T1000 (cell line): ENCODE data around the gene PTPRU.
"Not testable (repeated sequence)": the region's sequence is repeated elsewhere in the genome, so short reads cannot be mapped to it uniquely, and the experiment has no call there.

ENCODE experiments used
- DNase-seq: peaks from one replicate; lab custom pipeline; 2025; ENCODE audit warnings: mixed read lengths; lab: John Stamatoyannopoulos, UW

PTPRU gene

GRCh38 chr1:29290414-29290985, 54.2 kb downstream of the PTPRU start:
- no peak for DNase-seq

- no peak for DNase-seq
Observed at GRCh38 chr1:29291756-29292155, 55.4 kb downstream of the PTPRU start.

- no peak for DNase-seq
Observed at GRCh38 chr1:29292344-29292743, 56.0 kb downstream of the PTPRU start.

- DNase-seq = no peak
Observed at GRCh38 chr1:29297450-29297849, 61.1 kb downstream of the PTPRU start.

- DNase-seq = no peak
Observed at GRCh38 chr1:29298246-29298645, 61.9 kb downstream of the PTPRU start.

- no peak for DNase-seq
Observed at GRCh38 chr1:29299446-29299845, 63.1 kb downstream of the PTPRU start.

- not testable (repeated sequence) for DNase-seq
Observed at GRCh38 chr1:29301732-29302131, 65.4 kb downstream of the PTPRU start.

- no peak for DNase-seq
Observed at GRCh38 chr1:29303201-29304024, 67.1 kb downstream of the PTPRU start.

GRCh38 chr1:29304025-29304684, 67.8 kb downstream of the PTPRU start:
- no peak for DNase-seq

- no peak for DNase-seq
Observed at GRCh38 chr1:29305943-29306342, 69.6 kb downstream of the PTPRU start.

GRCh38 chr1:29306471-29307140, 70.3 kb downstream of the PTPRU start:
- no peak for DNase-seq

- no peak for DNase-seq
Observed at GRCh38 chr1:29309075-29309474, 72.8 kb downstream of the PTPRU start.

- DNase-seq = no peak
Observed at GRCh38 chr1:29309621-29310020, 73.3 kb downstream of the PTPRU start.

GRCh38 chr1:29310616-29311180, 74.4 kb downstream of the PTPRU start:
- DNase-seq = no peak

- no peak for DNase-seq
Observed at GRCh38 chr1:29311352-29312030, 75.2 kb downstream of the PTPRU start.

- no peak for DNase-seq
Observed at GRCh38 chr1:29312469-29313461, 76.4 kb downstream of the PTPRU start.

GRCh38 chr1:29314685-29315084, 78.4 kb downstream of the PTPRU start:
- not testable (repeated sequence) for DNase-seq

GRCh38 chr1:29315262-29315661, 78.9 kb downstream of the PTPRU start:
- DNase-seq = no peak

- DNase-seq = no peak
Observed at GRCh38 chr1:29315876-29316275, 79.6 kb downstream of the PTPRU start.
